ENCODE measurements around the gene GALNT6.
"Not testable (repeated sequence)": the region's sequence is repeated elsewhere in the genome, so short reads cannot be mapped to it uniquely, and the experiment has no call there.

The GALNT6 gene

DNA sequence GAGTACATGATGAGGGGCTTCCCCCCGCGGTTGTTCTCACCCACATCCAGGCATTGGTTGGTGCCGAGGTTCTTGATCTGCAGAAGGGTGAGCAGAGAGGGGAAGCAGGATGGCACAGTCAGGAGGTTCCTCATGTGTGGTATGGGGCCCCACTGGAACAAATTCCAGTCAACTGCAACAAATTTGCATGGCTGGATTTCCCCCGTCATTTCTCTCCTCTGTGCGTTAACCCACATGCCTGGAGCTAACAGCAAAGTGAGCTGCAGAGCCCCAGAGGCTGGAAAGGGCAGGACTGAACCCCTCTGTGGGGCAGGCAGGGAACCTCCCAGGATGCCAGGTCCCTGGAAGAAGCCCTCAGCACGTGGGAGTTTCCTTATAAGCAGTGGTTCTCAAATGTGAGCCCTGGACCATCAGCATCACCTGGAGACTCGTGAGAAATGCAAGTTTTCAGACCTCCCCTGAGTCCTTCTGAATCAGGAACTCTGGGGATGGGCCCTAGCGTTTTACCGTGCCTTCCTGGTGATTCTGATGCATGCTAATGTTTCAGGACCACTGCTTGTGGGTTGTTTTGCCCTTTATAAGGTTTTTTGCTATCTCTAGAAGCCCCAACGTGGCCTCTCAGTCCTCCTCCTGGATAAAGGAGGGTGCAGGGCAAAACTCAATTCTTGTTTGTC, 33.7 kb downstream of the GALNT6 start:
- no peak for DNase-seq

- DNase-seq, result no peak
Observed at GRCh38 chr12:51351913-51352532, 39.2 kb downstream of the GALNT6 start.

DNA sequence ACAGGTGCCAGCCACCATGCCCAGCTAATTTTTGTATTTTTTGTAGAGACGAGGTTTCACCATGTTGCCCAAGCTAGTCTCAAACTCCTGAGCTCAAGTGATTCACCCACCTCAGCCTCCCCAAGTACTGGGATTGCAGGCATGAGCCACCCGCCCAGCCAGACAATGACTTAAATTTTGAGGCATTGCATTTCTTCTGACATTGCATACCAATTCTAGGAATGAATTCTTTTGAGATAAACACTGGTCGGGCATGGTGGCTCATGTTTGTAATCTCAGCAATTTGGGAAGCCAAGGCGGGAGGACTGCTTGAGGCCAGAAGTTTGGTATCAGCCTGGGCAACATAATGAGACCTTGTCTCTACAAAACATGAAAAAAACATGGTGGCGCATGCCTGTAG, 42.2 kb downstream of the GALNT6 start:
- DNase-seq, result no peak

GRCh38 chr12:51348116-51348515, 43.1 kb downstream of the GALNT6 start:
- no peak for DNase-seq

- no peak for DNase-seq
Observed at GRCh38 chr12:51346581-51346980, 44.6 kb downstream of the GALNT6 start, which contains the start of gene CELA1. TSS of gene CELA1 (minus strand) at chr12:51346679. CDS start at chr12:51346638, 41 bp downstream.

DNA sequence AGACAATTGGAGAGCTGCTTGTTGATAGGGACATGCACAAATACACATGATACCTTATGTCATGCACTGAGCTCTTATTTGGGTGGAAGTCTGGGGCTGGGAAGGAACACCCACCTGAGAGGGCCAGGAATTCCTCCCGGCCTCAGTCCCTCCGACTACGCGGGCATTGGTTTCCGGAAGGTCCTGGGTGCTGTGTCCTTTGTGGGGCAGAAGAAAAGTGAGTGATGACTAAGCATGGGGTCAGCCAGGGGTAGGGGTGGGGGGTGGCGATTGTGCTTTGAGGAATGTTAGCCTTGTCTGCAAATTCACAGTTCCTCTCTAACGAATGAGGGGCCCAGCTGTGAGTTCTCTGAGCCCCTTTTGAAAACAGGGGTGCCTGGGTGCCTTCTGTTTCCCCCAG, 45.5 kb downstream of the GALNT6 start:
- DNase-seq, result no peak

DNA sequence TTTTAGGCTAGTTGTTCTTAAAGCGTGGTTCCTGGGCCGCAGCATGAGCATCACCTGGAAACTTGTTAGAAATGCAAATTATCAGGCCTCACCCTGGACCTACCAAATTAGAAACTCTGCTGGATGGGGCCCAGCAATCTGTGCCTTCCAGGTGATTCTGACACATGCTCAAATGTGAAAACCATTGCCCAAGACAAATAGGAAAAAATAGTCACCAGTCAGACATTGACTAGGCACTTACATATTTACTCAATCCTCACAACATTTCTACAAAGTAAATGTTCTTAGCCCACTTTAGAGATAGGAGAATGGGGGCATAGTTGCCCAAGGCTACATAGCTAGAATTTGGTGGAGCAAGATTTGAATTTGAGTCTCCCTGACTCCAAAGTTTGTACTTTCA, 48.0 kb downstream of the GALNT6 start:
- DNase-seq, result no peak

GRCh38 chr12:51342416-51342815, 48.8 kb downstream of the GALNT6 start:
- DNase-seq, result no peak

DNA sequence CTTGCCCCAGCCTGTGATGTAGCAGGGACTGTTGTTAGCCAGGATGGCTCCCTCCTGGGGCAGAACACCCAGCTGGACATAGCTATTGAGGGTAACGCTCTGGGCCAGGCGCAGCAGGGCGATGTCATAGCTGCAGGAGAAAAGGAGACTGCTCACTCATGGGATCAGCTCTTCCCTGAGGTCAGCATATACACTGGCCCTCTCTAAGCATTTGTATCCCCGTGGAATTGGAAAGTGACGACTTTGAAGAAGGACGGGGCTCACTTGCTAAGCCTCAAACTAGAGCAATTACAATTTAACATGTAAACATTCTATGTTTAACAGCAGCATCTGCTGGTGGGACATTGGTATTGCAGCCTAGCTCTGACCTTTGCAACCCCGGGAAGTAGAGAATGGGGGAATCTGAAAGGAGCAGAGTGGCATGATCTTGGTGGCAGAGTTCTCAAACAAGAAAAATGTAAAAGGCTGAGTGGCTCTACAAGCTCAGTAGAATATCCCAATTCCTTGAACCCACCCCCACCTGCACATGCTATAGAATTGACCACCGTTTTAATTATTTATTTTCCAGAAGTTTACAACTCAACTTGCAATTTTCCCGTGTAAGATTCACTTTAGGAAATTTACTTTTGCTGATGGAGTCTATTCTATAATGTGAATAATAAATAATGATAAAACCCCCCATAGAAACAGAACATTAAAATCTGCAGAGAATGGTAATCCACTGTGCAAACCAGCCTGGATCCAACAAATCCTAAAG, 49.8 kb downstream of the GALNT6 start:
- DNase-seq, result peak; percentile 29

GRCh38 chr12:51339750-51340149, 51.5 kb downstream of the GALNT6 start:
- no peak for DNase-seq

DNA sequence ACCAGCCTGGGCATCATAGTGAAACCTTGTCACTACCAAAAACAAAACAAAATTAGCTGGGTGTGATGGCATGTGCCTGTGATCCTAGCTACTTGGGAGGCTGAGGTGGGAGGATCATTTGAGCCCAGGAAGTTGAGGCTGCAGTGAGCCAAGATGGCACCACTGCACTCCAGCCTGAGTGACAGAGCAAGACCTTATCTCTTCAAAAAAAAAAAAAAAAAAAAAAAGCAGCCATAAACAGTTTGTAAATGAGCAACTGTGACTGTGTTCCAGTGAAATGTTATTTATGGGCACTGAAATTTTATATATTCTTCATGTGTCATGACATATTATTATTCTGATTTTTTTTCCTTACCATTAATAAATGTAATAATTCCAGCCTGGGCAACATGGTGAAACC, 53.9 kb downstream of the GALNT6 start:
- not testable (repeated sequence) for DNase-seq

- no peak for DNase-seq
Observed at GRCh38 chr12:51335931-51336330, 55.3 kb downstream of the GALNT6 start.

DNA sequence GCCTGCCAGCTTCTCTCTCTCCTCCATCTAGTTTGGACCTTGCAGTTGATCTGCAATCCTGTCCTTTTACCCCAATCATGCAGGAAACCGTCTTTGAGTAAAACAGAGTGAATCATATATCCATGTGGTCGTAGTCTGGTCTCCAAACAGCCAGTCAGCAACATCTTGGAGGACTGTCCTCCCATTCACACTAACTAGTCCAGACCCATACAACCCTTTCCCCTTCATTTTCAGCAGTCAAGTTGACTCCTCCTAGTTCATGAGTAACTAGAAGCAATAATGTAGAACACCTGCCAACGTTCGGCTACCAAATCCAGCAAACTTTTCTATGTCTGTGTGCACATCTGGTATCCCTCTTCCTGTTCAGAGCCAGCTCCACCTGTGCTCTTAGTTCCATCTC, 56.4 kb downstream of the GALNT6 start:
- no peak for DNase-seq

- no peak for DNase-seq
Observed at GRCh38 chr12:51333536-51333935, 57.7 kb downstream of the GALNT6 start.

DNA sequence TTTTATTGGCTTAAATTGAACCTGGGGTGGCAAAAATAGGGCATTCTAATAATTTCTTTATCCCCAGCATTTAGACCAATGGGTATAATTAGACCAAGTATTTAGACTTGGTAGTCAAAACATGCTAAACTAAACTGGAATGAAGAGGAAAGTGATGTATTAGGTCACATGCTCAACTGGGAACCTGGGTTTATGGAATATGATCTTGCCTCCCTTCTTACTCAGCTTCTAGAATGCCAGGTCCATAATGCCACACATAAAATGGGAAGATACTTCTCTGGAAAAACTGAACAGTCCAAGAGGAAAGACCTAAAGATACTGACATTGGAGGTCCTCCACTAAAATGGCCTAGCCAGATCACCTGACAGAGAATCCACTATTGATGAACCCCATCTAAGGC, 61.0 kb downstream of the GALNT6 start:
- no peak for DNase-seq

DNA sequence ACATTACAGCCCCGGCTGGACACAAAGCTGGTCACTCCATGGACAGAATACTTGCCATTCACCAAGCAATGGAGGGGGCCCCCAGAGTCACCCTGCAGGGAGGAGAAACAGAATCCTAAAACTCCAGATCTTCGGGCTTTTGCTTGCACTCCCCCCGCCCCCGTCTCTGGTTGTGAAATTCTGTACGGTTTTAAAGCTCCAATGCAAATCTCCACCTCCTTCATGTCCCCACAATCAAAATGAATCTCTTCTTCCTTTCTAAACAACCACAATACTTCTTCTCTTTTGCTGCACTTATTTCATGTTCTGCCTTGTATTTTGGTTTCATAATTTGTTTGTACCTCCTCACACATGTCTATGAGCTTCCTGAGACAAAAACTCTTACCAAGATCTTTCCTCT, 61.5 kb downstream of the GALNT6 start:
- DNase-seq, result no peak

DNA sequence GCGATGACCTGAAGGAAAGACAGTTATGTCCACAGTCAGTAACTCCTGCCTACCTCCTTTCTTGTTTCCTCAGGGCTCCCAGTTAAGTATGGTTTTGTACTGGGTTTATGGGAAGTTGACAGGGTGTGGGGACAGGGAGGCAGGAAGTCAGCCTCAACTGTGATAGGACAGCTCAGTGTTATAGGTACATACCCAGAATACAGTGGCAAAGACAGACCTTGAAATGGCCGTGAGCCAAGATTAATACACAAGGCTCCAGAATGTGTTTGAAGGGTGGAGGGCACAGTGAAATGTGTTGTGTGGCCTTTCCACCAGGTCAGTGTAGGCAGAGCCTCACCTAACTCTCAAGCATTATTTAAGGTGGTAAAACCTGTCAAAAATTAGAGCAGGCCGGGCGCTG, 62.6 kb downstream of the GALNT6 start:
- no peak for DNase-seq

DNA sequence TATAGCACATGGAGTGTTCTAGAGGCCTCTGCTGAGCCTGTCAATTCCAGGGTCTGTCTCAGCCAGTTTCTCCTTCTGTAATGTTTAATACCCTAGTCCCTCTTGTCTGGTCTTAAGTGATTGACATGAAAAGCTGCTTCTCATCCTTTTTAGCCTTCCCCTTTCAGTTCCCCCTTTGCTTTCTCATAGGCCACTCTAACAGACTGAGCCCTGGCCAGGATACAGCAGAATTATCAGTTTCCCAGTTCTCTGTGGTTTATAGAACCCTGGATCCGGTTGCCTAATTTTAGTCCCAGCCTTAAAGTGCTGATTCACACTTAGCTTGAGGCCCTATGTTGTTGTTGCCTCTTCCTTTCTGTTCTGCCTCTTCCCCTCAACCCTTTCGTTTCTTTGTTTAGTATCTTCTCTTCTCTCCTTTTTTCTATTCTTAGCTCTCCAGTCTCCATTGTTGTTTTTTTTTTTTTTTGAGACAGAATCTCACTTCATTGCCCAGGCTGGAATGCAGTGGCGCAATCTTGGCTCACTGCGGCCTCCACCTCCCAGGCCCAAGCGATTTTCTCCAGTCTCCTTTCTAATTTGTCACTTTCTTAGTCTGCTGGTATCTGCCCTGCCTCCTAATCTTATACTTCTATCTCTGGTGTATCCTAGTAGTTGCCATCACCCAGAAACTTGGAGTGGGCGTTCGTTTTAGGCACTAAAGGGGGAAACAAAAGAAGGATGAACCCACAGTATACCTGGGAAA, 64.3 kb downstream of the GALNT6 start:
- no peak for DNase-seq

DNA sequence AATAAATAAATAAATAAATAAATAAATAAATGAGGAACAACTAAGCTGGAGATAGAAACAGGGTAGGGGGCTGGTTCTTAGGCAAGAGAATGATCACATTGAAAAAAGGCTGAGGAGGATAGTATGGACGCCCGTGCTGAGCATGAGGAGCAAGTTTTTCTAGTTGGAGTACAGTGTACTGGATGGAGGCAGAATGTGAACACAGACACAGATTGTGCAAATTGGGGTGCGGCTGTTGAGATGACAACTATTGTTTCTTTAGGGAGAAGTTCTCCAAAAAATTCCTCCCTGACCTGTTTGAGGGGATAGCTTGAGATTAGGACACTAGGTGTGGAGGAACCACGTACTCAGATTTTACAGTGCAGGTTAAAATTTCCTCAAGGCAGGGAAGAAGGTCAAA, 66.3 kb downstream of the GALNT6 start:
- DNase-seq, result no peak

GRCh38 chr12:51323966-51324895, 67.0 kb downstream of the GALNT6 start, which contains the start of gene BIN2:
TSS of gene BIN2 (minus strand) at chr12:51324174. CDS start at chr12:51324102, 72 bp downstream.
- DNase-seq, result no peak

GRCh38 chr12:51323317-51323960, 67.8 kb downstream of the GALNT6 start:
- DNase-seq, result no peak

GRCh38 chr12:51322452-51322851, 68.8 kb downstream of the GALNT6 start:
- no peak for DNase-seq

All from DMS79 treated with DMSO at 0.1 percent for 48 hours (cell line).